ENCODE measurements around the gene RER1.
A peak's percentile ranks its signal among the peaks of the same experiment; 100 is the strongest.

The RER1 gene

GRCh38 chr1:2376931-2377672, 14.5 kb upstream of the RER1 start:
- DNase-seq: no peak

GRCh38 chr1:2377751-2378440, 13.7 kb upstream of the RER1 start:
- no peak for DNase-seq

GRCh38 chr1:2378441-2378851, 13.2 kb upstream of the RER1 start:
- no peak for DNase-seq

GRCh38 chr1:2378956-2379732, 12.5 kb upstream of the RER1 start:
- DNase-seq: no peak

GRCh38 chr1:2379733-2380404, 11.8 kb upstream of the RER1 start:
- no peak for DNase-seq

- DNase-seq: no peak
Observed at GRCh38 chr1:2380816-2381591, 10.6 kb upstream of the RER1 start.

- DNase-seq: peak; percentile 82
Observed at GRCh38 chr1:2381741-2382620, 9.7 kb upstream of the RER1 start.

- DNase-seq: peak; percentile 50
Observed at GRCh38 chr1:2382621-2383361, 8.8 kb upstream of the RER1 start.

GRCh38 chr1:2383576-2383975, 8.1 kb upstream of the RER1 start:
- no peak for DNase-seq

- no peak for DNase-seq
Observed at GRCh38 chr1:2384130-2384860, 7.3 kb upstream of the RER1 start.

GRCh38 chr1:2384941-2385481, 6.6 kb upstream of the RER1 start:
- no peak for DNase-seq

GRCh38 chr1:2385606-2386280, 5.9 kb upstream of the RER1 start:
- DNase-seq: no peak

- no peak for DNase-seq
Observed at GRCh38 chr1:2386636-2387611, 4.7 kb upstream of the RER1 start.

GRCh38 chr1:2388004-2388913, 3.4 kb upstream of the RER1 start:
- DNase-seq: no peak

GRCh38 chr1:2389644-2390043, 2.0 kb upstream of the RER1 start:
- no peak for DNase-seq

- DNase-seq: peak; percentile 53
Observed at GRCh38 chr1:2391931-2392509, 379 bp downstream of the RER1 start.

Measured in hematopoietic multipotent progenitor cell treated with erythropoietin and hydrocortisone succinate and interleukin-3 and kit ligand, for 6 days (in vitro differentiated cells).